Retinal pigment epithelial cell (primary cell): ENCODE data around the gene MTMR12.
"Not testable (repeated sequence)": the region's sequence is repeated elsewhere in the genome, so short reads cannot be mapped to it uniquely, and the experiment has no call there.

ENCODE experiments used
- DNase-seq: peaks from one replicate; pipeline ENCODE4 v3.0.0-alpha.2; 2010; ENCODE audit warnings: low read depth
- H3K4me3 ChIP-seq: 2 replicates; pipeline ENCODE4 v1.5.1; 2011; ENCODE audit warnings: mild to moderate bottlenecking, low read length, control low read depth, moderate library complexity
- CTCF ChIP-seq: conservative IDR thresholded peaks from 2 replicates; pipeline ENCODE4 v1.5.1; 2011; ENCODE audit warnings: low read depth, low read length, control low read depth, inconsistent platforms

The MTMR12 gene

GRCh38 chr5:32302835-32303754 is 9.6 kb downstream of the MTMR12 start:
- H3K4me3 ChIP-seq, result no peak overlapping the region
- DNase-seq, result no peak
- TF ChIP-seq CTCF, result no peak

- no peak overlapping the region for H3K4me3 ChIP-seq
- TF ChIP-seq CTCF, result no peak
- DNase-seq, result no peak
Measured at GRCh38 chr5:32301891-32302290, 10.8 kb downstream of the MTMR12 start.

DNA sequence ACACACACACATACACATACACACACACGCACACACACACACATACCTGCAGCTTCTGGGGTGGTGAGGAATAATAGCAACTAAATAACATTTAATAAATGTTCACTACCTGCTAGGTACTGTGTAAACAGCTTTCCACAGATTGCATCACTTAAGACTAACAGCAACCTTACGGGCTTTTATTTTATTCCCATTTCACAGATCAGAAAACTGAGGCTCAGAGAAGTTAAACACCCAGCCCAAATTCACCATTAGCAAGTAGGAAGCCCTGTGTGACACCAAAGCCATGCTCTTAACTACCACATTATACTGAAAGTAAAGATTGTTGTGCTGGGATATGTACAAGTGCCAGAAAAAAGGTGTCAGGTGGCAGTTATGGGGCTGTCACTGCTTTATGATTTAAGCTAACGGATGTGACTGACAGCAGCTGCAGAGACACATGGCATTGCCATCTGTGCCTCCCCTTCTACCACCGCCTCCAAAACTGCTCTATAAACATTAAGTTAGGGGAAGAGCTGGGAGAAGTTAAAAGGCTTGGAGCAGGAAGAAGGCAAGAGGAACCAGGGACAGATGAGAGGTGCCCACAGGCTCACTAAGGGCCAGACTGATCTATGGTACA is 13.6 kb downstream of the MTMR12 start:
- no peak overlapping the region for H3K4me3 ChIP-seq
- TF ChIP-seq CTCF, result no peak
- no peak for DNase-seq

DNA sequence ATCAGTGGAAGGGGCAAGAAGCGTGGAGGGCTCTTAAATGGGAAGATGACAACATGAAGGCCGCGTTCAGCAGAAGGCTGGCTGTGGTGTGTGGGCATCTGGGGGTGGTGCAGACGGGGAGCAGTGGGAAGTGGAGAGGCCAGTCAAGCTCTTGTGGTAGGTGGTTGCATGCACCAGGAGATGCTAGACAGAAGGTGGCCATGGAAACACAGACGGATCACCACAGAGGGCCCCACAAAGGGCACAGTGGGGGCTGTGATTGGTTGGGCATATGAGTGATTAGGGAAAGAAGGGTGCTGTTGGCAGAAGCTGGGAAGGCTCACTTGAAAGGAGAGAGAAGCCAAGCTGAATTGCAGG is 14.7 kb downstream of the MTMR12 start:
- H3K4me3 ChIP-seq, result no peak overlapping the region
- TF ChIP-seq CTCF, result no peak
- DNase-seq, result no peak

- no peak for TF ChIP-seq CTCF
- no peak overlapping the region for H3K4me3 ChIP-seq
- DNase-seq, result no peak
Measured at GRCh38 chr5:32297181-32298058, 15.3 kb downstream of the MTMR12 start.

DNA sequence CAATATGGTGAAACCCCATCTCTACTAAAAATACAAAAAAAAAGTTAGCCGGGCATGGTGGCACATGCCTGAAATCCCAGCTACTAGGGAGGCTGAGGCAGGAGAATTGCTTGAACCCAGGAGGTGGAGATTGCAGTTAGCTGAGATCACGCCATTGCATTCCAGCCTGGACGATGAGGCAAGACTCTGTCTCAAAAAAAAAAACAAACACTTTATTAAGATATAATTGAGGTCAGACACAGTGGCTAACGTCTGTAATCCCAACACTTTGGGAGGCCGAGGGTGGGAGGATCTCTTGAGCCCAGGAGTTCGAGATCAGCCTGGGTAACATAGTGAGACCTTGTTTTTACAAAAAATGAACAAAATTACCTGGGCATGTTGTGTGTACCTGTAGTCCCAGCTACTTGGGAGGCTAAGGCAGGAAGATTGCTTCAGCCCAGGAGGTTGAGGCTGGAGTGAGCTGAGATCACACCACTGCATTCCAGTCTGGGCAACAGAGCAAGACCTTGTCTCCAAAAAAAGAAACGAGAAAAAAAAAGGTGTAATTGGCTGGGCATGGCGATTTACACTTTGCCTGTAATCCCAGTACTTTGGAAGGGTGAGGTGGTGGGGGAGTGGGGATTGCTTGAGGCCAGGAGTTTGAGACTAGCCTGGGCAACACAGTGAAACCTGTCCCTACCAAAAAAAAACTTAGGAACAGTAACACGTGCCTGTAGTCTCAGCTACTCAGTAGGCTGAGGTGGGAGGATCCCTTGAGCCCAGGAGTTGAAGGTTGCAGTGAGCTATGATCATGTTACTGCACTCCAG is 16.6 kb downstream of the MTMR12 start:
- not testable (repeated sequence) for DNase-seq

More for the DNA sequence above, 16.6 kb downstream of the MTMR12 start:
- not testable (repeated sequence) for H3K4me3 ChIP-seq
